Hematopoietic multipotent progenitor cell (in vitro differentiated cells): ENCODE results near the gene DTNBP1. TPM values are rescaled to one million over a fixed set of nuclear protein-coding genes. Genes with fewer than 3 reads are reported as not detected.

Experiments
- DNase-seq, 3 donors: peaks; one replicate each; pipeline ENCODE4 v3.0.0-alpha.2; 2011 to 2015; ENCODE audit warnings: low read depth in 2 of 3, low spot score in 2 of 3
- small RNA-seq: library from RNA; depleted of rRNA; stranded (forward); fragments of <200 nt; gene quantifications from one replicate; pipeline ENCODE3, GENCODE V24; 2012
- total RNA-seq: library from RNA; depleted of rRNA; stranded (reverse); fragments of >200 nt; gene quantifications from one replicate; pipeline ENCODE4 v1.2.3, GENCODE V29; 2012

Gene DTNBP1
- total RNA-seq, 1 donor = 17.5 TPM

GRCh38 chr6:15489261-15489962 is 173.4 kb downstream of the DTNBP1 start:
- no peak for DNase-seq

DNA sequence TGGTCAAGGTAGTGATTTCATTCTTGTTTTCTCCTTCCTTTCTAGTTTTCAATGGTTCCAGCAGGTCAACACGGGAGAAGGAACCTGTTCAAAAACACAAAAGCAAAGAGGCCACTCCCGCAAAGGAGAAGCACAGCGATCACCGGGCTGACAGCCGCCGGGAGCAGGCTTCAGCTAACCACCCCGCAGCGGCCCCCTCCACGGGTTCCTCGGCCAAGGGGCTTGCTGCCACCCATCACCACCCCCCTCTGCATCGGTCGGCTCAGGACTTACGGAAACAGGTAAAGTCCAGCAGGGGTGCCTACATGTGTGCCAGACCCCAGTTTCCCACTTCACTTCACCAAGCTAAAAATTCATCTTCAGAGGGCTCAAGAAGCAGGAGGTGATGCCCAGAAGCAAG is 175.6 kb downstream of the DTNBP1 start:
- no peak for DNase-seq

DNA sequence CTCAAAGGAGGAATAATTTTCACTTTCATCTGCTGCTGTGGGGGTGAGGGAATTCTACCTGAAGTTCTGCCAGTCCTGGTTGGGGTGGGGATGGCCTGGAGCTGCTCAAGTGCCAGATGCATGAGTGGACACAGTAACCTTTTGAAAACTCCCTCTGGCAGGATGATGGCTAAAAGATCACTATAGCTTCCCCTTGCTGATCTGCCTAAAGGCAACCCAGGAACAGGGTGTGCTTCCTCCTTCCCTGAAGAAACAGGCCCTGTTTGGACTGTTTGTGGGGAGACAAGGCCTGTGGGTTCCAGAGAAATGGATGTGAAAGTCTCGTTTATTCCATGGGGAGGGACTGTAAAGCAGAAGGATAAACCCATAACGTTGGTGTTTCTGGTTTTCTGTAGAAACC is 176.9 kb downstream of the DTNBP1 start:
- no peak for DNase-seq

- DNase-seq = no peak
Measured at GRCh38 chr6:15484821-15485220, 178.0 kb downstream of the DTNBP1 start.

DNA sequence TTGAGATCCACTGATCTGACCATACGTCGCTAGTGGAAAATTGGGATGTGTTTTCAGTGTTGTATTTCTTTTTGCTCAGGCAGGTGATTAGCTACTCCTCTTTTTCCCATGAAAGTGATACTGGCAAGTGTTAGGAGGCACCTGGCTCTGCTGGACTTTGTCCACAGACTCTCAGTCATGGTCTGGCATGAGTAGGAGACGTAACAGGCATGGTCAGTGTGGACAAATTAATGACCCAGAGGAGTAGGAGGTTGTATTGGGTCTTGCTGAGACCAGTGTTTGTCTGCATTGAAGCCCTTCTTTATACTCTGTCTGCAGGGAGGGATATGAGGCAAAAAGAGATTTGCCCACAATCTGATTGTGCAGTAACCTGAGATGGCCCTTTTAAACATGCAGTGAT is 178.7 kb downstream of the DTNBP1 start:
- no peak for DNase-seq

- no peak for DNase-seq
Measured at GRCh38 chr6:15483060-15483459, 179.8 kb downstream of the DTNBP1 start.

DNA sequence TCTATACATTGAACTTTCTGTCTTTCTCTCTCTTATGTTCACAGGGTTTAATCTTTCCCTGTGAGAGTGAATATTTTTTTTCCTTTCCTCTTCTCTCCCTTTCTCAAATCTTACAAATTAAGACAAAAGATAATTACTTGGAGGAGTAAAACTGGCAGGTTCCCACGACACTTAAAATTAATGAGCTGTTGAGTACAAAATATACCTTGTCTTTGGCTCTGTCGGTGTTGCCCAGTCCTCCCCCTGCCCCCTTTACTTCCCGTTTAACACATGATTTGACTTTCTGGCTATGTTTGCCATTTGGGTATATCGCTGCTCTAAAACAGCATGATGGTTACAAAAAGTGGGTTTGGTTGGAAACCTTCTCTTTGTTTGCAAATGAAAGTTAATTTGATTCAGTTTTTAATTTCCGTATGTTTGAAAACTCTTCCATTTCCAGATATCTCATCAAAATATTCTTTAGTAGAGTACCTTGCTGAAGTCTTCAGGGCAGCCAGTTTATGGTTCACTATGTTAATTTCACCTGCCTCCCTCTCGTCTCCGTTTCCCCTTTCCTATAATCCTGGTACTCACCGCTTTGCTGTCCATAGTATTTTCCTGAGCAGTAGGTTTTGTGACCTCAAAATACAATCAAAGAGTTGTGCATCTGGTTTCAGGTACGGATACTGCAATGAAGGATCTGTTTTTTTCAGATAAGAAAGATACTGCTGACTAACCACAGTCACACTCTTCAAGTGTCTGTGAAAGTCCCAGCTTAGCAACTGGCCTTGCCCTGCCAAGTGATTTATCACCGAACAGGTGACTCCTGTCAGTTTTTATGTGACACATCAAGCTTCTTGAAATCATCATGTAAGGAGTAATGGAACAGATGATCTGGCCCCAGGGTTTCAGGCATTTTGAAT is 181.2 kb downstream of the DTNBP1 start:
- peak in 2 of 3 donors; percentile 59 to 68 for DNase-seq

DNA sequence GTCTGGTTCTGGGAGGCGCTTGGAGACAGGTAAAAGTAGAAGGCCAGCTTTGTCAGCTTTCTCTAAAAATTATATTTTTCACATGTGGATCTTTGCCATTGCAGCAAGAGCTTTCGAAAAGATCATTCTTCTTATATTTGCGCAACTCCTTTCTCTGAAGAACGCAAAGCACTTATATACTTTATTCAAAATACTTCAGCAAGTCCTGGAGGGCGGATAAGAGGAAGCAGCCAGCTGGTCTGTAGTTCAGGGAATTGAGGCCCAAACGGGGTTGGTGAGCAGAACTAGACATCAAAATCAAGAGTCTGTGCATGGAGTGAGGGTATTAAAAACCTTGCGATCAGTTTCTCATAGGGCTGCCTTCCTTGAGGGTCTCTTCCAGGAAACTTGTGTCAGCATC is 182.3 kb downstream of the DTNBP1 start:
- no peak for DNase-seq

DNA sequence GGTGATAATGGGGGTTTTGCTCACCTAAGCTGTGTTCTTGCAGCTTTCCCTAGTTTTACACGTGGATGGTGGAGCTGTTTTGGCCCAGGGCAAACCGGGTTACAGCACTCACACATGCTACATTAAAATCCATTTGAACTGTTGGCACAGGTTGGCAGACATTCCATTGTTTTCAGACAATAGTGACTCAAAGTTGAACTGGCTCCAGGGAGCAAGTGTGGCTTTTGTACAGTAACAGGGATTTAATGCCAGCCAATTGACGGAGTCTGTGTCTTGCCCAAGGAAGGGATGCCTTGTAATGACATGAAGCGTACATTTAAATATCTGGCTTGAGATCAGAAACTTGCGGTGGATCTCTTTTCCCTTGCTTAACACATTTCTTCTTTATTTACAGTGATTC is 183.1 kb downstream of the DTNBP1 start:
- no peak for DNase-seq

DNA sequence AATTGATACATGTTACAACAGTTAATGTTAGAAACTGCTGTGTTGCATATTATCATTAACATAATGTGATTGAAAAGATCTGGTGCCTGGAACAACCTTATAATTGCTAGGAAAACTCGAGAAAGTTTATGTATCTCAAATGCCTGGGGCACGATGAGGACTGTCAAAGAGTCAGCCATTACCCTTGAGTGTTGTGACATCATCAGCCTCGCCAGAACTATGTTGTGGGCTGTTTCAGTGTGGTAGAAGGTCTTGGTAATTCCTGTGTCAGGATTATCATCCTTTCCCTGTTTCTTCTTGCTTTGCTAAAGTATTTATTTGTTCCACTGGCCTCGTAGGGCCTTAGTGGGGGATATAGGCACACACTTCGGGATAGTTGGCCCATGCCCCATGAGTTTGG is 185.1 kb downstream of the DTNBP1 start:
- DNase-seq = no peak

DNA sequence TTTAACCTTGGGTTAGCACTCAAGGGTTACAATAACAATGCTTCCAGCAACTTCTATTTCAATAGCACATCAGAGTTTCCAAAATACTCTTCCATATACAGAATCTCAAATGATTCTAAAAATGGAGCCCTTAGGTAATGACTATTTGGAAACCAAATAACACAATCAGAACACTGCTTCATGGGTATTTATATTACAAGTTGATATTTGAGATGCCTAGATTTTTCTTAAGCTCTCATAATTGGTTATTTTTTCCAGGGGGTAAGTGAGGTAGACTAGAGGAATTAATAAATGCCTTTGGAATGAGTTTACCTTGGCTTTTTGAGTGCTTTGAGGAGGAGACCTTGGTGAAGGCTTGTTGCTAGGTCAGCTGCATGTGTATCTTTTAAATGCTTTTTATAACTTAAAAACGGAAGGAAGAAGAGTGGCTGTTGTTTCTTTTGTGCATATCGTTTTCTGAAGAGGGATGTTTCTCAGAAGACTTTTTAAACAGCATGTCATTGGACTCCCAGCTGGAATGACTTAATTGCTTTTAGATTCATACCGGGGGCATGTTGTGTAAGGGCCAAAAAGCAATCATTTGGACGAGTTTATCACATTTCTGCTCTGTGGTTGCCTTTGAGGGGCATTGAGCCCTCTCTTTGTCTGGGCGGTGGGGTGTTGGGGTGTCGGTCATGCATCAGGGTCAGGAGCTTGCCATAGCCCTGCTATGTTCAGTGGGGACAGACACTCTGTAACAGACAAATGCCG is 186.0 kb downstream of the DTNBP1 start:
- no peak for DNase-seq

- DNase-seq = no peak
Measured at GRCh38 chr6:15475872-15476271, 187.0 kb downstream of the DTNBP1 start.

DNA sequence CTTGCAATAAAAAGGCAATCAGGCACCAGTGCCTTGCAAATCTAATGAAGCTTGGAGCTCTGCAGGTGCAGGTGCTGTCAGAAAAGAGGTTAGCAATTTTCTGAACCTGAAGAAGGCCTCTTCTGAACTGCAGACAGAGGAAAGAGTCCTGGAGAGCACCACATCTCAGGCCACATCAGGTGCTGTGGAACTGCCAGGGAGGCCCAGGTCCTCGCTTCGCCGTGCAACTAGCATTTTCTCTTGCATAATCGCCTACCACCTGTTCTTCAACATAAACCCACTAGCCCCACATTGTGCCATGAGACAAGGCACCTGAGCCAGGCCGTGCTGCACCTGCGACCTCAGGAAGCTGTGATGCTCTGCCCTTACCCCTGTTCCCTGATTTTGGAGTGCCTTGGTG is 187.6 kb downstream of the DTNBP1 start:
- DNase-seq = no peak

DNA sequence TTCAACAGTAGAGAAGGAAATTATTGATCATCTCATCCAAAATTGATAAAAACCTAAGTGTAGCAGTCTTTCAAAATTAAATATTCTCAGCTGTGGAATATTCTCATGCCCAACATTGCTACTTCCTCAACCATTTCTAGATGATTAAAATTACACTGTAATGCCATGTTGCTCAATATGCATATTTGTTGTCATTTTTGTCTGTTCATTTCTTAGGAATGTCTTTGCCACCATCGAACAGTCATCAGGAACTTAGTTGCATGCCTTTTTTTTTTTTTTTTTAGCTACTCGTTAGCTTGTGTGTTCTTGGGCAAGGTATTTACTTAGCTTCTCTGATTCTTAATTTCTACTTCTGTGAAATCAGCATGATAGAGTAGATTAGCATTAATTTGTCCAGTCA is 188.6 kb downstream of the DTNBP1 start:
- no peak for DNase-seq

DNA sequence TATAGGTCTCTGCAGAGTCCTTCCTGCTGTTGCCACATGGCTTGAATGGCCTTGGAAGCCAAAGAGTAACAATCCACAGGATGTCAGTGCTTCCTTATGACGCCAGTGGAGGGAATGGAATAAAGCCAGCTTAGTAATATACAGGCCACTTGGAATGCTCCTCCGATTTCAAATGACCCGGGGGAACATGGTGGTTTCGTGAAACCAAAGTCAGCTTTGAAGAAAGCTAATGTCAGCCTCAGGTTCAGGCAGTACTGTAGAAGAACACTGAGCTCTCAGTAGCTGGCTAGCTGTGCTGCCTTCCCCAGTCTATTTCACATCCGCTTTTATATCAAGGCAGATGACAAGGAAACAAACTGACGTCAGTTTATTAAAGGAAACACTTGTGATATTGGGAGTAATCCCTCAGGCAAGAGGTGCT is 189.1 kb downstream of the DTNBP1 start:
- DNase-seq = no peak

DNA sequence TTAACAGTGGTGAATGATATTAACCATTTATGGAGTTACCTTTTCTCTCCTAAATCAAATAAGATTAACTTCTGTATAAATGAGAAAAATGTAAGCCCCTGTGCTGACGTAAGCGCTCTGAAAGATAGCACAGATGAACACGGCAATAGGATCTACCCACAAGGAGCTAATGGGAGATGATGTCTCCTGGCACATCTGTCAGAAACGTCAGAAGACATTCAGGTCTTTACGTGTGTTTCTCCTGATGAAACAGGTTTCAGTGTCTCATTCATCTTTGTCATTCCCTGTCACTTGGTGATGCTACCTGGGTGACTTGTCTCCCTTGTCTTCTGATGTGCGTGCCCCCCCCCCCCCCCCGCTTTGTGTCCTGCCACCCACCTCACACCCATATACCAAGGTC is 189.7 kb downstream of the DTNBP1 start:
- no peak for DNase-seq

Small RNA genes lying within 50 kb of the gene (small RNA-seq; reads per million reads assigned to genes)
- not detected for gene RF00001
